ENCODE data around the gene ADGRF1.
"Not testable (repeated sequence)": the region's sequence is repeated elsewhere in the genome, so short reads cannot be mapped to it uniquely, and the experiment has no call there.

ADGRF1 gene

GRCh38 chr6:47061309-47062300, 19.5 kb upstream of the ADGRF1 start:
- no peak for DNase-seq (ENCODE audit: low read depth)

GRCh38 chr6:47059216-47059885, 17.2 kb upstream of the ADGRF1 start:
- DNase-seq (ENCODE audit: low read depth), result no peak

GRCh38 chr6:47057830-47058540, 15.9 kb upstream of the ADGRF1 start:
- no peak for DNase-seq (ENCODE audit: low read depth)

DNA sequence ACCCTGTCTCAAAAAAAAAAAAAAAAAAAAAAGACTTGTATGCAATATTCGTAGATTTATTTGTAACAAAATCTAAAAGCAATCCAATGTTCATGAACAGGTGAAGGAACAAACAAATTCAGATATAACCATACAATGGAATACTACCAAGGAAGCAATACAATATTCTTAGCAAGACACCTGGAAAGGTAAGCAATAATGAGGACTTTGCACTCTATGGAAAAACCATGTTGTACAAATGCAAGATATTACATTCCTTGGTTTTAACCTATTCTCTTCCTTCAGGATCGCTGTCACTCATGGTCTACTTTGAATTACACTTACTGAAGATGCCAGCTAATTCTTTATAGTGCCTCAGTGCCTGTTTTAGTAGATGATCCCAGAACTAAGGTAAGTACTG, 14.7 kb upstream of the ADGRF1 start:
- DNase-seq (ENCODE audit: low read depth), result no peak

DNA sequence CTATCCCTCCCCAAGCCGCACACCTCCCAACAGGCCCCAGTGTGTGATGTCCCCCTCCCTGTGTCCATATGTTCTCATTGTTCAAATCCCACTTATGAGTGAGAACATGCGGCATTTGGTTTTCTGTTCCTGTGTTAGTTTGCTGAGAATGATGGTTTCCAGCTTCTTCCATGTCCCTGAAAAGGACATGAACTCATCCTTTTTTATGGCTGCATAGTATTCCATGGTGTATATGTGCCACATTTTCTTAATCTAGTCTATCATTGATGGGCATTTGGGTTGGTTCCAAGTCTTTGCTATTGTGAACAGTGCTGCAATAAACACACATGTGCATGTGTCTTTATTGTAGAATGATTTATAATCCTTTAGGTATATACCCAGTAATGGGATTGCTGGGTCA, 12.2 kb upstream of the ADGRF1 start:
- not testable (repeated sequence) for DNase-seq (ENCODE audit: low read depth)

DNA sequence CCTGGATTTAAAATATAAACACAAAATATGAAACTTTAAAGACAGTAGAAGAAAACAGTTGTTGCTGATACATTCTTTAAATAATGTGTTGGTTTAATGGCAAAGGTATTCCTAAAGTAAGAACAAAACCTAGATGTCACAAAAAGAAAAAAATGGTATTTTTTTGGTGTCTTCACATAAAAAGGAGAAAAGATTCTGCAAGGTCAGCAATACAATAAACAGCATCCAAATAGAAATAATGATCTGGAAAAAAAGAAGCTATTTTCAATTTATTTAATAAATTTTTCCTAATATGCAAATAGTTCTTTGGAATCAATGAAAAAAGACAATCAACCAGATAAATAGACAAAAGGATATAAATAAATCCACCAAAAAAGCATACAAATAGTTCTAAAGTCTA, 6.5 kb upstream of the ADGRF1 start:
- DNase-seq (ENCODE audit: low read depth), result no peak

- no peak for DNase-seq (ENCODE audit: low read depth)
Measured at GRCh38 chr6:47047479-47048407, 5.6 kb upstream of the ADGRF1 start.

- DNase-seq (ENCODE audit: low read depth), result no peak
Measured at GRCh38 chr6:47047097-47047478, 5.0 kb upstream of the ADGRF1 start.

DNA sequence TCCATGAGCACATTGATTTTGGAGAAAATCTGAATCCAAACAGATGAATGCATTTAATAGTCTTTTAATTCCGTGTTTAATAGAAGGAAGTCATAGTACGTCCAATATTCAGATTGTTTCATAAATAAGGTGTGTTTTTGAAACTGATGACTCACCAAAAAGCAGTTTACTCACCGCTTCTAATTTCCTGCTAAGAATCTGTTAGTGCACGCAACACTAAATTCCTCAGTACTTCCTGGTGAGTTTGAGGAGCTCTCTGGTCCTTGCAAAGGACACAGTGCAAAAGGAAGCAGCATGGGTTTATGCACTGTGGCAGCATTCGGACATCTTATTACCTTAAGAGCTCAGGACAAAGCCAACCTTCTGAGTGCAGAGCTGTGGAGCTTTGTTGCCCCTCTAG, 2.3 kb upstream of the ADGRF1 start:
- DNase-seq (ENCODE audit: low read depth), result no peak

- no peak for DNase-seq (ENCODE audit: low read depth)
Measured at GRCh38 chr6:47043286-47043685, 1.2 kb upstream of the ADGRF1 start.

- DNase-seq (ENCODE audit: low read depth), result no peak
Measured at GRCh38 chr6:47041741-47042140, 391 bp downstream of the ADGRF1 start.

- DNase-seq (ENCODE audit: low read depth), result no peak
Measured at GRCh38 chr6:47034926-47035325, 7.2 kb downstream of the ADGRF1 start.

GRCh38 chr6:47034421-47034820, 7.7 kb downstream of the ADGRF1 start:
- no peak for DNase-seq (ENCODE audit: low read depth)

GRCh38 chr6:47032974-47033765, 9.0 kb downstream of the ADGRF1 start:
- DNase-seq (ENCODE audit: low read depth), result no peak

GRCh38 chr6:47031656-47032055, 10.5 kb downstream of the ADGRF1 start:
- no peak for DNase-seq (ENCODE audit: low read depth)

DNA sequence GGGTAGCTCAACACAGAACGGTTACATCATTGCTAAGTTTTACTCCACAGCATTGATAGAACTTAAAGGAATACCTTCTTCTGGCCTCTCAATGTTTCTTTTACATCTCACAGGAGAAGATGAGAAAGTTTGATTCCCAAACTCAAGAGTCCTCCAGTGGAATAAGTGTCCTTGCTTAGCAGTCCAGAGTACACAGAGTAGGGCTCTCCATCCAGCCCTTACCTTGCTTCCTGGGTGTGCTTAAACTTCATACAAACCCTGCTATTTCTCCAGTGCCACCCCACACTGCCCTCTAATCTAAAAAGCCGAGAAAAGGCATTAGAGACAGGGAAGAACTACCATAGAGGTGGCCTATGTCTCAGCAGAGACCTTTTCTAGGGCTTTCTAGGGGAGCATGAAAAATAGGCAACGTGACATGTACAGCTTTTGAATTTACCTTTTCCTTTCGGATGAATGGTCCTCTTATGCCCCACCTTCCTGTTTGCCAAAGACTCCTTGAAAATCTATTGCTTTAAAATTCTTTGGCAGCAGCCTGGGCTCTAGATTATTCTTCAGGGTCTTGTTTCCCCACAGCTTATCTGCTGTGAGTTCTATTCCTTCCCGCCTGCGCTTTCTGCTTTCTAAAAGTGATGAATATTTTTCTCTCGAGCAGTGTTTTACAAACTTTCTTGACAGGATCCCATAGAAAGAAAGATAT, 12.1 kb downstream of the ADGRF1 start:
- DNase-seq (ENCODE audit: low read depth), result no peak

DNA sequence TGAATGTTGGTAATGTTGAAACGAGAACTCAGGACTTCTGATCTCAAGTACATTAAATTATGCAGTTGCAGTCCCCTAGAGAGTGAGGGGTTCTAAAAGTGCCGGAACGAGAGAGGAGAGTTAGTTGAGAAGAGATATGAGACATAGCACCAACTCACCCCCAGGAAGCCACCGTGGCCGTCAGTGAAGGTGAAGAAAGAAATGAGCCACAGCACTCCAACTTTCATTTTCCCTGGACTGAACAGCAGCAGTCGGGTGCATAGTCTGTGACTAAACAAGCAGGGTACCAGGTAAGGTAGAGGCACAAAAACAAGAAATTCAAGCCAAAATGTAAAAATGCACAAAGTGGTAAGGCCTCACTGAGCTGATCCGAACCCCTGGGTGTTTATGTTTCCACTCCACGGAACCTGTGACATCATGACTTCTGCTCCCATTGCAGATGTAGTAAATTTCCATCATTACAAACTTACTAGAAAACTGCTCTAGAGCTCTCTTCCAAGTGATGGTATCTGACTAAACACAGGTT, 13.2 kb downstream of the ADGRF1 start:
- DNase-seq (ENCODE audit: low read depth), result no peak

DNA sequence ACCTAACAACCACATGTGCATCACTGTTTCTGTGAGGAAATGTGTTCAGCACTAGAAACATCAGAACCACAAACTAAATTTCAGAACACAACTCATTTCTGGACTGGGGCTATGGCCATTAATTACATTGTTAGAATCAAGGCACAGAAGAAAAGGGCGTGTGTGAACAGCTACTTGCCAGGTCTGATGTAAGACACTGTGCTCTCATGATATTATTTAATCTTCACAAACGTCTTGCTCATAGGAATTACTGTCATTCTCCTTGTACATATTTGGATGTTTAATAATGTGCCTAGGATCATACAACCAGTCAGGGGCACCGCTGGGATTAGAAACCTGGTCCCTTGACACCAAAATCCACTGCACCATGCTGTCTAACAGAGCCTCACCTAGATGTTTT, 14.8 kb downstream of the ADGRF1 start:
- no peak for DNase-seq (ENCODE audit: low read depth)

DNA sequence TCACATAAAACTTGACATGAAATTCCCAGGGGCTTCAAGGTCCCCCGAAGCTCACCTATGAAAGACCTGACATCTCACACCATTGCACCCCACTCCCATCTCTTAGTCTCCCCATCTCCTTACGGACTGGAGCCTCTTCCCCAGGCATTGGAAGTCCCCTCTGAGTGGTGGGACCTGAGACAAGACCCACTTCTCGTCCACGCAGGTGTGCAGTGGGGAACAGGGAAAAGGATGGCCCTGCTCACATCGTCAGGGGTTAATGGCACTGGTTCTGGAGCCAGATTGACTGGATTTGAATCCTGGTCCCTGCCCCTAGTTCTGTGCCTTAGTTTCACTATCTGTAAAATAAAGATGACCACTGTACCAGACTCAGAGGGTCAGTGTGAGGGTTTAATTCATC, 15.5 kb downstream of the ADGRF1 start:
- no peak for DNase-seq (ENCODE audit: low read depth)

- no peak for DNase-seq (ENCODE audit: low read depth)
Measured at GRCh38 chr6:47023573-47023972, 18.6 kb downstream of the ADGRF1 start.

Data from activated T-helper 1 cell treated with Interleukin-2 at 50 U/mL for 16 hours (primary cell).